Kasumi-1 (cell line): ENCODE measurements around the gene PMS2.
A peak's percentile ranks its signal among the peaks of the same experiment; 100 is the strongest.
"Not testable (repeated sequence)": the region's sequence is repeated elsewhere in the genome, so short reads cannot be mapped to it uniquely, and the experiment has no call there.

ENCODE experiments used
- DNase-seq, 2 experiments: peaks; one replicate each; lab custom pipeline; 2025; lab: John Stamatoyannopoulos, UW

Gene PMS2

GRCh38 chr7:6015917-6016652, 7.2 kb upstream of the PMS2 start:
- DNase-seq, result no peak

- no peak for DNase-seq
Measured at GRCh38 chr7:6012355-6013104, 3.7 kb upstream of the PMS2 start.

GRCh38 chr7:6011541-6011940, 2.7 kb upstream of the PMS2 start:
- no peak for DNase-seq

GRCh38 chr7:6010370-6010769, 1.5 kb upstream of the PMS2 start:
- DNase-seq, result not testable (repeated sequence)

- DNase-seq, result not testable (repeated sequence)
Measured at GRCh38 chr7:6007835-6008590, 836 bp downstream of the PMS2 start.

GRCh38 chr7:6007386-6007785, 1.5 kb downstream of the PMS2 start:
- no peak for DNase-seq

GRCh38 chr7:5997210-5997808, 11.5 kb downstream of the PMS2 start:
- DNase-seq, result peak; percentile 53 to 67

GRCh38 chr7:5987061-5987460, 21.8 kb downstream of the PMS2 start:
- DNase-seq, result not testable (repeated sequence)

- not testable (repeated sequence) for DNase-seq
Measured at GRCh38 chr7:5979680-5980314, 29.1 kb downstream of the PMS2 start.

GRCh38 chr7:5973580-5973979, 35.3 kb downstream of the PMS2 start:
- not testable (repeated sequence) for DNase-seq

- DNase-seq, result not testable (repeated sequence)
Measured at GRCh38 chr7:5970347-5970911, 38.4 kb downstream of the PMS2 start, which contains the start of gene RSPH10B. TSS of gene RSPH10B (minus strand) at chr7:5970689. CDS start at chr7:5967116, 3,573 bp downstream.

GRCh38 chr7:5963810-5964209, 45.0 kb downstream of the PMS2 start:
- DNase-seq, result not testable (repeated sequence)

- DNase-seq, result not testable (repeated sequence)
Measured at GRCh38 chr7:5963205-5963604, 45.6 kb downstream of the PMS2 start.

GRCh38 chr7:5934945-5935450, 73.9 kb downstream of the PMS2 start:
- not testable (repeated sequence) for DNase-seq

GRCh38 chr7:5931905-5932644, 76.8 kb downstream of the PMS2 start:
- DNase-seq, result not testable (repeated sequence)

GRCh38 chr7:5931250-5931649, 77.6 kb downstream of the PMS2 start:
- DNase-seq, result not testable (repeated sequence)

- DNase-seq, result not testable (repeated sequence)
Measured at GRCh38 chr7:5930290-5930689, 78.6 kb downstream of the PMS2 start.

- DNase-seq, result not testable (repeated sequence)
Measured at GRCh38 chr7:5926263-5926870, 82.5 kb downstream of the PMS2 start.

GRCh38 chr7:5924630-5925029, 84.2 kb downstream of the PMS2 start:
- DNase-seq, result not testable (repeated sequence)

- DNase-seq, result not testable (repeated sequence)
Measured at GRCh38 chr7:5924180-5924579, 84.7 kb downstream of the PMS2 start.
